Endothelial cell of umbilical vein (primary cell): ENCODE measurements around the gene LMF1. TPM values are rescaled to one million over a fixed set of nuclear protein-coding genes. Genes with fewer than 3 reads are reported as not detected.

Experiments
- BruUV-seq: library from RNA; stranded (reverse); fragments of 400-500 nt; replicated peaks from 2 replicates; lab custom pipeline; 2021; lab: Mats Ljungman, UMichigan
- CTCF ChIA-PET: fragments of 300-600, 350-600 bp; sonication (Branson Sonifier 250); formaldehyde crosslinking; loops from one replicate; lab custom pipeline; 2021; ENCODE audit warnings: antibody characterized with exemption, inconsistent platforms; lab: Charles Lee
- POLR2A ChIA-PET: fragments of 300-600, 350-600 bp; sonication (Branson Sonifier 250); formaldehyde crosslinking; loops from one replicate; lab custom pipeline; 2021; ENCODE audit warnings: antibody characterized with exemption, inconsistent platforms; lab: Charles Lee
- DNase-seq: peaks from one replicate; pipeline ENCODE4 v3.0.0-alpha.2; 2011; ENCODE audit warnings: low read depth, low spot score
- FAIRE-seq: peaks from 2 replicates; lab custom pipeline; 2011; peaks lifted over from hg19 to GRCh38; lab: Jason Lieb, UNC
- H2AFZ ChIP-seq: 2 replicates; pipeline ENCODE4 v1.6.0; 2012; ENCODE audit warnings: low read depth, low read length, control low read depth, inconsistent platforms
- H3K27ac ChIP-seq: 2 replicates; pipeline ENCODE4 v1.5.1; 2011; ENCODE audit warnings: low read depth, mild to moderate bottlenecking, control low read depth, low read length, moderate library complexity; ENCODE audit not compliant: insufficient read depth
- H3K27me3 ChIP-seq, 2 experiments: 2 replicates each; pipeline versions ENCODE4 v1.6.0 to v1.6.1; 2011; ENCODE audit warnings: low read length in 2 of 2, mixed read lengths in 1 of 2; ENCODE audit not compliant: control insufficient read depth in 2 of 2, insufficient read depth in 2 of 2
- H3K36me3 ChIP-seq, 2 experiments: 2 replicates in 1 of 2; 3 replicates in 1 of 2; pipeline ENCODE4 v1.5.1; 2011; ENCODE audit warnings: low read length in 2 of 2, mild to moderate bottlenecking in 1 of 2, moderate library complexity in 1 of 2; ENCODE audit not compliant: control insufficient read depth in 2 of 2, insufficient read depth in 2 of 2; ENCODE audit errors: extremely low read depth in 1 of 2
- H3K4me1 ChIP-seq: 3 replicates; pipeline ENCODE4 v1.5.1; 2011; ENCODE audit warnings: mild to moderate bottlenecking, low read length; ENCODE audit not compliant: control insufficient read depth, insufficient read depth; ENCODE audit errors: extremely low read depth
- H3K4me2 ChIP-seq: 2 replicates; pipeline ENCODE4 v1.6.1; 2011; ENCODE audit warnings: low read length, control low read depth, mixed read lengths; ENCODE audit not compliant: insufficient read depth
- H3K4me3 ChIP-seq, 3 experiments: fragments of 200-600 bp in 1 of 3; sonication (generic), shearing (Covaris generic) in 1 of 3; replicated peaks in 1 of 3; 2 replicates each; pipeline ENCODE4 v1.5.1; 2011 to 2016; ENCODE audit warnings: control low read depth in 3 of 3, low read length in 3 of 3, mild to moderate bottlenecking in 2 of 3, inconsistent platforms in 1 of 3, low read depth in 1 of 3, moderate library complexity in 1 of 3; ENCODE audit not compliant: insufficient read depth in 1 of 3
- H3K79me2 ChIP-seq: 2 replicates; pipeline ENCODE4 v1.6.0; 2012; ENCODE audit warnings: low read length, inconsistent platforms; ENCODE audit not compliant: control insufficient read depth, insufficient read depth
- H3K9ac ChIP-seq: replicated peaks from 2 replicates; pipeline ENCODE3; 2011; ENCODE audit warnings: low read length, control low read depth; ENCODE audit not compliant: insufficient read depth; ENCODE audit errors: extremely low read depth
- H3K9me1 ChIP-seq: replicated peaks from 3 replicates; pipeline ENCODE4 v1.6.0; 2011; ENCODE audit warnings: mild to moderate bottlenecking, low read length; ENCODE audit not compliant: control insufficient read depth, insufficient read depth; ENCODE audit errors: extremely low read depth
- H3K9me3 ChIP-seq: replicated peaks from 2 replicates; pipeline ENCODE4 v1.5.1; 2012; ENCODE audit warnings: low read length, inconsistent platforms; ENCODE audit not compliant: control insufficient read depth, insufficient read depth
- H4K20me1 ChIP-seq: replicated peaks from 2 replicates; pipeline ENCODE3; 2011; ENCODE audit warnings: mild to moderate bottlenecking, low read length; ENCODE audit not compliant: control insufficient read depth, insufficient read depth; ENCODE audit errors: extremely low read depth
- EZH2 ChIP-seq: IDR thresholded peaks from 2 replicates; pipeline ENCODE4 v1.6.1; 2012; ENCODE audit warnings: borderline replicate concordance, low read depth, mild to moderate bottlenecking, moderate library complexity, low read length, inconsistent platforms; ENCODE audit not compliant: severe bottlenecking
- FOS ChIP-seq: IDR thresholded peaks from 2 replicates; pipeline ENCODE4 v1.6.1; 2011; ENCODE audit warnings: mild to moderate bottlenecking, low read length, moderate library complexity, borderline replicate concordance; ENCODE audit not compliant: insufficient read depth
- GATA2 ChIP-seq: IDR thresholded peaks from 2 replicates; pipeline ENCODE4 v1.7.0; 2011; ENCODE audit warnings: low read depth, mild to moderate bottlenecking, moderate library complexity, mixed read lengths, low read length; ENCODE audit not compliant: insufficient read length, insufficient read depth
- JUN ChIP-seq: IDR thresholded peaks from 2 replicates; pipeline ENCODE4 v1.6.1; 2011; ENCODE audit warnings: borderline replicate concordance, low read depth; ENCODE audit not compliant: insufficient read length, insufficient read depth
- MYC ChIP-seq: IDR thresholded peaks from one replicate; pipeline ENCODE4 v1.6.1; 2011; ENCODE audit warnings: mild to moderate bottlenecking, low read depth, low read length
- POLR2A ChIP-seq: IDR thresholded peaks from 2 replicates; pipeline ENCODE4 v1.6.1; 2012; ENCODE audit warnings: low read depth, mild to moderate bottlenecking, control low read depth, low read length
- POLR2AphosphoS5 ChIP-seq: IDR thresholded peaks from 2 replicates; pipeline ENCODE4 v1.6.1; 2012; ENCODE audit warnings: low read depth, mild to moderate bottlenecking, control low read depth, low read length, moderate library complexity; ENCODE audit not compliant: insufficient read depth
- dilution Hi-C: fragments of 300-500 bp; cut with MboI; formaldehyde crosslinking; loops from one replicate; pipeline ENCODE4 v1.15.0; 2019; ENCODE audit warnings: low sequenced_read_pairs; ENCODE audit not compliant: extremely low pct_ligation_motif_present
- intact Hi-C: fragments of 100-400 bp; cut with micrococcal nuclease; formaldehyde crosslinking; loops from one replicate; pipeline ENCODE4 v1.10.0; 2022
- polyA plus RNA-seq, 4 experiments: library from polyadenylated mRNA; depleted of rRNA in 3 of 4; stranded (reverse) in 3 of 4; unstranded in 1 of 4; fragments of >200 nt; gene quantifications; 2 replicates each; pipeline versions ENCODE4 v1.2.1 to v1.2.3, GENCODE V29; 2011 to 2012; ENCODE audit warnings: missing spikeins in 1 of 4
- total RNA-seq: library from RNA; stranded (reverse); gene quantifications from 2 replicates; pipeline ENCODE4 v1.2.3, GENCODE V29; 2021
- TF ChIP-seq, protein P1 (sequence below), 2 donors: IDR thresholded peaks; 1 replicate in 1 of 2; 2 replicates in 1 of 2; pipeline ENCODE4 v1.5.1; 2011; ENCODE audit warnings: low read length in 2 of 2, mild to moderate bottlenecking in 2 of 2, moderate library complexity in 2 of 2, control low read depth in 1 of 2, inconsistent platforms in 1 of 2, low read depth in 1 of 2; ENCODE audit not compliant: insufficient read depth in 1 of 2; ENCODE audit errors: extremely low read depth in 1 of 2
- TF ChIP-seq, protein P2 (sequence below): IDR thresholded peaks from 2 replicates; pipeline ENCODE4 v1.6.1; 2011; ENCODE audit not compliant: insufficient read depth, insufficient read length

The LMF1 gene
- total and polyA plus RNA-seq, 2 donors (not counting 3 experiments of a cell fraction or from before 2014, with no cell fraction given): 17.8 TPM

DNA sequence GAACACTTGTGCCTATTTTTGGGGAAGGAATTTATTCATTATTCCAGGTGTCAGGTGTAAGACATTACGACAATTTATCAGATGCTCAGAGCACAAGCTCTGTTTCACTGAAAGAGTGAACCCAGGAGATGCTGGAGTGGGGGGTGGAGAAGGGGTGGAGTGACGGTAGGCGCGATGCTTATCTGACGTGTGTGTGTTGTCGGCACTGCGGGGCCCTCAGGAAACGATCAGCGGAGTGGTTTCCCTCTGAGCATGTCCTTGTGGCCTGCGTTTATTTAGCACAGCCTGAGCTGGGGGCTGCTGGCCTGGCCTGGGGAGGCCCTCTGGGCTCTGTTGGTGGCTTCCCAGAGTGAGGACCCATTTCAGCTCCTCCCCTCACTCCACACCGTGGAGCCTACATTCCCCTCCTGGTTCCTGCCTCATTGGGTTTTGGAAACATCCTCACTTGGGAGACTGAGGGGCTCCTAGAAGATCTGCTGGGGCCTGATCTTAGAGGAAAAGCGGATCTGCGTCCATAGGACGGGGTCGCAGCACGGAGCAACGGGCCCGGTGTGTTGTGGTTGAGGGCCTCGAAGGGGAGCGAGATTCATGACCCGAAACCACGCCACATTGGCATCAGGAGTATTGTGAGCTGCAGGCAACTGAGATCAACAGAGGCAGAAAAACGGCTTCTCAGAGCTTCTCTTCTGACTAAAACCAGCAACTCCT lies 151.3 kb downstream of the LMF1 start:
- POLR2A ChIA-PET: no interaction called here
- no peaks in the 10 kb centered on the region for H3K9me3 ChIP-seq
- H3K4me2 ChIP-seq: no peak overlapping the region
- H3K4me3 ChIP-seq: no peak overlapping the region
- H3K36me3 ChIP-seq: no peaks in the 10 kb centered on the region
- TF ChIP-seq, protein P1, sequence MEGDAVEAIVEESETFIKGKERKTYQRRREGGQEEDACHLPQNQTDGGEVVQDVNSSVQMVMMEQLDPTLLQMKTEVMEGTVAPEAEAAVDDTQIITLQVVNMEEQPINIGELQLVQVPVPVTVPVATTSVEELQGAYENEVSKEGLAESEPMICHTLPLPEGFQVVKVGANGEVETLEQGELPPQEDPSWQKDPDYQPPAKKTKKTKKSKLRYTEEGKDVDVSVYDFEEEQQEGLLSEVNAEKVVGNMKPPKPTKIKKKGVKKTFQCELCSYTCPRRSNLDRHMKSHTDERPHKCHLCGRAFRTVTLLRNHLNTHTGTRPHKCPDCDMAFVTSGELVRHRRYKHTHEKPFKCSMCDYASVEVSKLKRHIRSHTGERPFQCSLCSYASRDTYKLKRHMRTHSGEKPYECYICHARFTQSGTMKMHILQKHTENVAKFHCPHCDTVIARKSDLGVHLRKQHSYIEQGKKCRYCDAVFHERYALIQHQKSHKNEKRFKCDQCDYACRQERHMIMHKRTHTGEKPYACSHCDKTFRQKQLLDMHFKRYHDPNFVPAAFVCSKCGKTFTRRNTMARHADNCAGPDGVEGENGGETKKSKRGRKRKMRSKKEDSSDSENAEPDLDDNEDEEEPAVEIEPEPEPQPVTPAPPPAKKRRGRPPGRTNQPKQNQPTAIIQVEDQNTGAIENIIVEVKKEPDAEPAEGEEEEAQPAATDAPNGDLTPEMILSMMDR (IDR thresholded peaks at IDR 0.05; ENCODE audit: extremely low read depth in 1 of 2, insufficient read depth in 1 of 2, low read depth in 1 of 2, low read length in 2 of 2): no peak
- TF ChIP-seq FOS (no peak), POLR2A (no peak), GATA2 (no peak), POLR2AphosphoS5 (no peak), MYC (no peak), EZH2 (no peak), JUN (no peak)
- TF ChIP-seq, protein P2, sequence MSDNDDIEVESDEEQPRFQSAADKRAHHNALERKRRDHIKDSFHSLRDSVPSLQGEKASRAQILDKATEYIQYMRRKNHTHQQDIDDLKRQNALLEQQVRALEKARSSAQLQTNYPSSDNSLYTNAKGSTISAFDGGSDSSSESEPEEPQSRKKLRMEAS: no peak
- DNase-seq (no peak), FAIRE-seq (no peak)
- no peaks in the 10 kb centered on the region for H4K20me1 ChIP-seq
- H3K4me1 ChIP-seq: no peaks in the 10 kb centered on the region
- no peak overlapping the region for H3K9ac ChIP-seq
- BruUV-seq: no TSS peak
- H2AFZ ChIP-seq: no peak overlapping the region
- CTCF ChIA-PET: no interaction called here
- H3K79me2 ChIP-seq: no peaks in the 10 kb centered on the region
- intact Hi-C loops: no loop called here
- H3K9me1 ChIP-seq: no peaks in the 10 kb centered on the region
- dilution Hi-C loops: no loop called here
- H3K27me3 ChIP-seq: peaks cover 0 to 8% of the 10 kb centered on the region in 2 experiments
- H3K27ac ChIP-seq: no peak overlapping the region
